ENCODE data around the gene MED22. TPM values are rescaled to one million over a fixed set of nuclear protein-coding genes. Genes with fewer than 3 reads are reported as not detected.

Gene MED22
- total RNA-seq, 1 experiment from 2014 or later, result 18.6 TPM

DNA sequence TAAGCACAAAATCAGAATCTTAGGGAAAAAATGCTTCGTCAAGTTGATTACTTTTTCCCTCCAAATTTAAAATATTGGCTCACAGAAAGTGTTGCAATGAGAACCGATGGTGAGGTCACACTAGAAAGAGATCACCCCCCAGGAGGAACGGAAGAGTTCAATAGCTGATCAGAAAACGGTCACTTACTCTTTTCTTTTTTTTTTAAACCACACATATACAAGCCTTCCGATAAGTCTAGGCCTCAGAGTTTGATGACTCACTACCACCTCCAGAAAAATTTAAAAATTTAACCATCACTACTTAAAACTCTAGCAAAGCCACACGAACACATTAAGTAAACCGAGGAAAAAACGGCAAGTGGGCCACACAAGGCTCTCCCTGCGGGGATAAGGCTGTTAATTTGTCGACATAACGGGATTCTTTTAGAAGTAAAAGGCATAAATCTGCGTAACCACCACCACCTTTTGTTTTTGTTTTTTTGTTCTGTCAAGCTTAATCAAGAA lies 26.7 kb upstream of the MED22 start:
- BruUV-seq (replicated peaks), result TSS peak; percentile 62
- H3K9me2 ChIP-seq (ENCODE audit: insufficient read depth), result no peaks in the 10 kb centered on the region
- no peaks in the 10 kb centered on the region for H3K9me3 ChIP-seq (ENCODE audit: control insufficient read depth in 1 of 2, insufficient read depth in 1 of 2, low read depth in 1 of 2, low read length in 2 of 2)
- peak overlapping the region; percentile 91 for H3K27ac ChIP-seq (ENCODE audit: low read depth, low read length)
- peaks cover 21 to 29% of the 10 kb centered on the region in 2 experiments for H3K4me1 ChIP-seq (ENCODE audit: control insufficient read depth in 1 of 2, insufficient read depth in 2 of 2, low read length in 2 of 2)
- H2AFZ ChIP-seq (ENCODE audit: low read depth, low read length, poor library complexity, severe bottlenecking), result no peak overlapping the region
- TF ChIP-seq RAD21 (IDR thresholded peaks at IDR 0.05; ENCODE audit: low read depth), result no peak
- ChIA-PET CTCF (interaction anchor here (1.2 kb wide), 1 partner anchor 188 kb away, joined by 3 read pairs; no protein-coding TSS in a partner anchor), POLR2A (interaction anchor here (1.7 kb wide), 1 partner anchor 19 kb away, joined by 7 read pairs; the partner anchor contains the start of genes SURF1 and SURF2), RAD21 (ENCODE audit: low non-redundant PET in 1 of 2, low total read pairs in 2 of 2, uncharacterized antibody in 2 of 2, unreplicated experiment in 2 of 2) (no interaction called here)
- peaks cover 62% of the 10 kb centered on the region for H3K79me2 ChIP-seq (ENCODE audit: insufficient read depth, low read length)
- H3K9ac ChIP-seq (ENCODE audit: low read length), result peak overlapping the region; percentile 94
- ATAC-seq, result no peak
- peak overlapping the region; percentile 59 to 95 for H3K4me3 ChIP-seq (replicated peaks in 1 of 2; ENCODE audit: low read depth in 1 of 2, low read length in 2 of 2)
- peaks cover 10 to 22% of the 10 kb centered on the region in 2 experiments; a peak in 3 of 4 replicates for H3K36me3 ChIP-seq (ENCODE audit: control insufficient read depth in 1 of 2, insufficient read depth in 2 of 2, low read length in 2 of 2)
- peak overlapping the region; percentile 76 for H3K4me2 ChIP-seq (ENCODE audit: low read length)
- DNase-seq (ENCODE audit: low read depth, low spot score), result no peak
- 0 out of 2 replicates have a peak, but pooled peaks cover 9% of the 10 kb centered on the region for H4K20me1 ChIP-seq (ENCODE audit: insufficient read depth)
- intact Hi-C loops (cut with micrococcal nuclease), result no loop called here
- H3K27me3 ChIP-seq (ENCODE audit: insufficient read depth, low read length), result no peaks in the 10 kb centered on the region

DNA sequence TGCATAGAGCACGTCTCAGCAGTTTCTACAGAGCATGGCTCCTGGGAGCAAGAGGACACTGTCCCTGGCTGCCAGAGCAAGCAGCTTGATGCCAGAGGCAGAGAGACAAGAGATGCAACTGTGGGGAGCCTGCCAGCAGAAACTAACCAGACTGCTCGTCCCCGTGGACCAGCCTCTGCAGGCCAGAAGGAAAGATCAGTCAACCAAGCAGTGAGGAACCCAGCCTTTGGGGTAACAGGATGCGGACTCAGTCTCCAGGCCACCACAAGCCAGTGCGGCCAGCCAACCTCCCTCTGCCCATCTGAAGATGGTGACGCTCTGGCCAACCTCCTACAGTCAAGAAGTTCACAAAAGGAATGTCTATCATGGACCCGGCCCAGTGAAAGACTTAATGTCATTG lies 24.2 kb upstream of the MED22 start:
- peaks cover 9% of the 10 kb centered on the region; the same call in 1 of the 2 replicates for H4K20me1 ChIP-seq (ENCODE audit: insufficient read depth)
- H3K4me2 ChIP-seq (ENCODE audit: low read length), result no peak overlapping the region
- TF ChIP-seq TCF7L2 (IDR thresholded peaks at IDR 0.05; ENCODE audit: borderline replicate concordance, extremely low read depth, insufficient read depth, insufficient read length) (no peak), SP1 (IDR thresholded peaks at IDR 0.05; ENCODE audit: low read depth) (no peak), POLR2A (IDR thresholded peaks at IDR 0.05; ENCODE audit: borderline replicate concordance, extremely low read depth, insufficient read depth, insufficient read length) (no peak), SIN3A (IDR thresholded peaks at IDR 0.05; ENCODE audit: low read depth) (no peak), RAD21 (IDR thresholded peaks at IDR 0.05; ENCODE audit: low read depth) (no peak), YY1 (IDR thresholded peaks at IDR 0.05; ENCODE audit: extremely low read depth, insufficient replicate concordance, low read depth, low read length) (no peak), ZNF274 (IDR thresholded peaks at IDR 0.05; ENCODE audit: low read depth, low read length) (no peak), SRF (IDR thresholded peaks at IDR 0.05; ENCODE audit: low read depth) (no peak), EZH2phosphoT487 (IDR thresholded peaks at IDR 0.05; ENCODE audit: borderline replicate concordance) (no peak), EGR1 (IDR thresholded peaks at IDR 0.05; ENCODE audit: low read depth) (no peak), CBX3 (IDR thresholded peaks at IDR 0.05; ENCODE audit: low read depth) (no peak), FOSL1 (IDR thresholded peaks at IDR 0.05; ENCODE audit: low read depth) (no peak)
- TF ChIP-seq, protein P1, sequence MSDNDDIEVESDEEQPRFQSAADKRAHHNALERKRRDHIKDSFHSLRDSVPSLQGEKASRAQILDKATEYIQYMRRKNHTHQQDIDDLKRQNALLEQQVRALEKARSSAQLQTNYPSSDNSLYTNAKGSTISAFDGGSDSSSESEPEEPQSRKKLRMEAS (IDR thresholded peaks at IDR 0.05), result no peak
- TF ChIP-seq, protein P2, sequence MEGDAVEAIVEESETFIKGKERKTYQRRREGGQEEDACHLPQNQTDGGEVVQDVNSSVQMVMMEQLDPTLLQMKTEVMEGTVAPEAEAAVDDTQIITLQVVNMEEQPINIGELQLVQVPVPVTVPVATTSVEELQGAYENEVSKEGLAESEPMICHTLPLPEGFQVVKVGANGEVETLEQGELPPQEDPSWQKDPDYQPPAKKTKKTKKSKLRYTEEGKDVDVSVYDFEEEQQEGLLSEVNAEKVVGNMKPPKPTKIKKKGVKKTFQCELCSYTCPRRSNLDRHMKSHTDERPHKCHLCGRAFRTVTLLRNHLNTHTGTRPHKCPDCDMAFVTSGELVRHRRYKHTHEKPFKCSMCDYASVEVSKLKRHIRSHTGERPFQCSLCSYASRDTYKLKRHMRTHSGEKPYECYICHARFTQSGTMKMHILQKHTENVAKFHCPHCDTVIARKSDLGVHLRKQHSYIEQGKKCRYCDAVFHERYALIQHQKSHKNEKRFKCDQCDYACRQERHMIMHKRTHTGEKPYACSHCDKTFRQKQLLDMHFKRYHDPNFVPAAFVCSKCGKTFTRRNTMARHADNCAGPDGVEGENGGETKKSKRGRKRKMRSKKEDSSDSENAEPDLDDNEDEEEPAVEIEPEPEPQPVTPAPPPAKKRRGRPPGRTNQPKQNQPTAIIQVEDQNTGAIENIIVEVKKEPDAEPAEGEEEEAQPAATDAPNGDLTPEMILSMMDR (IDR thresholded peaks at IDR 0.05 in 2 of 3, conservative IDR thresholded peaks at IDR 0.05 in 1 of 3; ENCODE audit: borderline replicate concordance in 1 of 3, insufficient read depth in 1 of 3, low read depth in 2 of 3, low read length in 2 of 3), result no peak
- TF ChIP-seq, protein P3, sequence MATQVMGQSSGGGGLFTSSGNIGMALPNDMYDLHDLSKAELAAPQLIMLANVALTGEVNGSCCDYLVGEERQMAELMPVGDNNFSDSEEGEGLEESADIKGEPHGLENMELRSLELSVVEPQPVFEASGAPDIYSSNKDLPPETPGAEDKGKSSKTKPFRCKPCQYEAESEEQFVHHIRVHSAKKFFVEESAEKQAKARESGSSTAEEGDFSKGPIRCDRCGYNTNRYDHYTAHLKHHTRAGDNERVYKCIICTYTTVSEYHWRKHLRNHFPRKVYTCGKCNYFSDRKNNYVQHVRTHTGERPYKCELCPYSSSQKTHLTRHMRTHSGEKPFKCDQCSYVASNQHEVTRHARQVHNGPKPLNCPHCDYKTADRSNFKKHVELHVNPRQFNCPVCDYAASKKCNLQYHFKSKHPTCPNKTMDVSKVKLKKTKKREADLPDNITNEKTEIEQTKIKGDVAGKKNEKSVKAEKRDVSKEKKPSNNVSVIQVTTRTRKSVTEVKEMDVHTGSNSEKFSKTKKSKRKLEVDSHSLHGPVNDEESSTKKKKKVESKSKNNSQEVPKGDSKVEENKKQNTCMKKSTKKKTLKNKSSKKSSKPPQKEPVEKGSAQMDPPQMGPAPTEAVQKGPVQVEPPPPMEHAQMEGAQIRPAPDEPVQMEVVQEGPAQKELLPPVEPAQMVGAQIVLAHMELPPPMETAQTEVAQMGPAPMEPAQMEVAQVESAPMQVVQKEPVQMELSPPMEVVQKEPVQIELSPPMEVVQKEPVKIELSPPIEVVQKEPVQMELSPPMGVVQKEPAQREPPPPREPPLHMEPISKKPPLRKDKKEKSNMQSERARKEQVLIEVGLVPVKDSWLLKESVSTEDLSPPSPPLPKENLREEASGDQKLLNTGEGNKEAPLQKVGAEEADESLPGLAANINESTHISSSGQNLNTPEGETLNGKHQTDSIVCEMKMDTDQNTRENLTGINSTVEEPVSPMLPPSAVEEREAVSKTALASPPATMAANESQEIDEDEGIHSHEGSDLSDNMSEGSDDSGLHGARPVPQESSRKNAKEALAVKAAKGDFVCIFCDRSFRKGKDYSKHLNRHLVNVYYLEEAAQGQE (IDR thresholded peaks at IDR 0.05; ENCODE audit: low read depth), result no peak

More for the DNA sequence above, 24.2 kb upstream of the MED22 start:
- H3K9ac ChIP-seq (ENCODE audit: low read length), result no peak overlapping the region
- H3K36me3 ChIP-seq (ENCODE audit: control insufficient read depth in 1 of 2, insufficient read depth in 2 of 2, low read length in 2 of 2), result peaks cover 11 to 30% of the 10 kb centered on the region in 2 experiments; a peak in 3 of 4 replicates
- H3K4me1 ChIP-seq (ENCODE audit: control insufficient read depth in 1 of 2, insufficient read depth in 2 of 2, low read length in 2 of 2), result peaks cover 9 to 14% of the 10 kb centered on the region in 2 experiments; a peak in 3 of 4 replicates
- H3K9me2 ChIP-seq (ENCODE audit: insufficient read depth), result no peaks in the 10 kb centered on the region
- H3K4me3 ChIP-seq (replicated peaks in 1 of 2; ENCODE audit: low read depth in 1 of 2, low read length in 2 of 2), result no peak overlapping the region
- H2AFZ ChIP-seq (ENCODE audit: low read depth, low read length, poor library complexity, severe bottlenecking), result no peak overlapping the region
- ChIA-PET CTCF (no interaction called here), RAD21 (ENCODE audit: low non-redundant PET in 1 of 2, low total read pairs in 2 of 2, uncharacterized antibody in 2 of 2, unreplicated experiment in 2 of 2) (no interaction called here), POLR2A (interaction anchor here (1.4 kb wide), 1 partner anchor 16 kb away, joined by 7 read pairs; the partner anchor contains the start of genes SURF1 and SURF2)
- no peak for DNase-seq (ENCODE audit: low read depth, low spot score)
- no peak overlapping the region for H3K27ac ChIP-seq (ENCODE audit: low read depth, low read length)
- H3K9me3 ChIP-seq (ENCODE audit: control insufficient read depth in 1 of 2, insufficient read depth in 1 of 2, low read depth in 1 of 2, low read length in 2 of 2), result no peaks in the 10 kb centered on the region
- peaks cover 87% of the 10 kb centered on the region for H3K79me2 ChIP-seq (ENCODE audit: insufficient read depth, low read length)
- ATAC-seq, result no peak
- intact Hi-C loops (cut with micrococcal nuclease), result no loop called here
- no peaks in the 10 kb centered on the region for H3K27me3 ChIP-seq (ENCODE audit: insufficient read depth, low read length)
- no TSS peak for BruUV-seq (replicated peaks)
